ENCODE data around the gene AXDND1. TPM values are rescaled to one million over a fixed set of nuclear protein-coding genes. Genes with fewer than 3 reads are reported as not detected.

AXDND1 gene

GRCh38 chr1:179601093-179601492, 235.3 kb downstream of the AXDND1 start:
- H3K27ac ChIP-seq (ENCODE audit: low read length, poor library complexity, severe bottlenecking) = no peak overlapping the region
- H3K23ac ChIP-seq (ENCODE audit: low read length in 2 of 2) = no peak overlapping the region
- H2BK5ac ChIP-seq (ENCODE audit: low read depth, low read length, poor library complexity, severe bottlenecking) = no peak overlapping the region
- H4K91ac ChIP-seq (ENCODE audit: low read length) = no peak overlapping the region
- H3K9me3 ChIP-seq (ENCODE audit: control insufficient read depth, low read length) = no peaks in the 10 kb centered on the region
- peaks cover 0 to 8% of the 10 kb centered on the region in 2 experiments for H3K27me3 ChIP-seq (ENCODE audit: control insufficient read depth in 1 of 2, insufficient read depth in 1 of 2, low read length in 2 of 2)
- H2BK120ac ChIP-seq (ENCODE audit: low read depth, low read length) = no peak overlapping the region
- no peak overlapping the region for H3K9ac ChIP-seq (ENCODE audit: low read length)
- no peak overlapping the region for H3K4me3 ChIP-seq (ENCODE audit: insufficient read depth in 1 of 2, low read depth in 1 of 2, low read length in 2 of 2)
- no peak overlapping the region for H3K4ac ChIP-seq (ENCODE audit: low read depth in 1 of 2, low read length in 2 of 2)
- no peaks in the 10 kb centered on the region for H3K79me1 ChIP-seq (replicated peaks; ENCODE audit: low read length, poor library complexity, severe bottlenecking)
- no peak overlapping the region for H2BK15ac ChIP-seq (ENCODE audit: low read depth, poor library complexity, severe bottlenecking)
- no peak overlapping the region for H2AK5ac ChIP-seq (ENCODE audit: low read length, severe bottlenecking)
- DNase-seq = no peak
- H3K36me3 ChIP-seq (ENCODE audit: control insufficient read depth in 1 of 2, insufficient read depth in 2 of 2, low read depth in 1 of 2, low read length in 2 of 2) = no peaks in the 10 kb centered on the region
- H2AFZ ChIP-seq (ENCODE audit: low read depth, low read length) = no peak overlapping the region
- no peak overlapping the region for H3K18ac ChIP-seq (ENCODE audit: low read depth in 1 of 2, low read length in 2 of 2)
- WGBS = 93% methylated on average over 1 of the region's 1 CpG
- H3K14ac ChIP-seq (ENCODE audit: low read length in 2 of 2) = no peak overlapping the region
- H3K4me1 ChIP-seq (ENCODE audit: control insufficient read depth, insufficient read depth, low read depth, low read length) = no peaks in the 10 kb centered on the region
- H4K8ac ChIP-seq (ENCODE audit: low read length) = no peak overlapping the region
- no peak overlapping the region for H2BK12ac ChIP-seq (ENCODE audit: low read length in 2 of 2)
- H3K4me2 ChIP-seq (ENCODE audit: low read length, poor library complexity, severe bottlenecking) = no peak overlapping the region

Small RNA genes within 50 kb of the gene (small RNA-seq; reads per million reads assigned to genes)
- gene MEF2AP1 (ENCODE audit: low read depth) (not detected), gene RNU5F-2P (ENCODE audit: low read depth) (not detected)

All from mesenchymal stem cell (in vitro differentiated cells and primary cell).